ENCODE results near the gene PHLDA2.

GRCh38 chr11:2955906-2956476, 26.8 kb upstream of the PHLDA2 start:
- TF ChIP-seq EP300 (IDR thresholded peaks at IDR 0.05) (no peak), CTCF (IDR thresholded peaks at IDR 0.05) (no peak), POLR2AphosphoS5 (IDR thresholded peaks at IDR 0.05) (no peak)

Data from suprapubic skin (tissue), 4 donors.